GM19455 (cell line): ENCODE results near the gene MAP2.

Experiments
- ATAC-seq: cut with Tn5 transposase; IDR thresholded peaks from one replicate; pipeline ENCODE4 v1.9.1; 2021; ENCODE audit not compliant: unreplicated experiment

The MAP2 gene, protein sequence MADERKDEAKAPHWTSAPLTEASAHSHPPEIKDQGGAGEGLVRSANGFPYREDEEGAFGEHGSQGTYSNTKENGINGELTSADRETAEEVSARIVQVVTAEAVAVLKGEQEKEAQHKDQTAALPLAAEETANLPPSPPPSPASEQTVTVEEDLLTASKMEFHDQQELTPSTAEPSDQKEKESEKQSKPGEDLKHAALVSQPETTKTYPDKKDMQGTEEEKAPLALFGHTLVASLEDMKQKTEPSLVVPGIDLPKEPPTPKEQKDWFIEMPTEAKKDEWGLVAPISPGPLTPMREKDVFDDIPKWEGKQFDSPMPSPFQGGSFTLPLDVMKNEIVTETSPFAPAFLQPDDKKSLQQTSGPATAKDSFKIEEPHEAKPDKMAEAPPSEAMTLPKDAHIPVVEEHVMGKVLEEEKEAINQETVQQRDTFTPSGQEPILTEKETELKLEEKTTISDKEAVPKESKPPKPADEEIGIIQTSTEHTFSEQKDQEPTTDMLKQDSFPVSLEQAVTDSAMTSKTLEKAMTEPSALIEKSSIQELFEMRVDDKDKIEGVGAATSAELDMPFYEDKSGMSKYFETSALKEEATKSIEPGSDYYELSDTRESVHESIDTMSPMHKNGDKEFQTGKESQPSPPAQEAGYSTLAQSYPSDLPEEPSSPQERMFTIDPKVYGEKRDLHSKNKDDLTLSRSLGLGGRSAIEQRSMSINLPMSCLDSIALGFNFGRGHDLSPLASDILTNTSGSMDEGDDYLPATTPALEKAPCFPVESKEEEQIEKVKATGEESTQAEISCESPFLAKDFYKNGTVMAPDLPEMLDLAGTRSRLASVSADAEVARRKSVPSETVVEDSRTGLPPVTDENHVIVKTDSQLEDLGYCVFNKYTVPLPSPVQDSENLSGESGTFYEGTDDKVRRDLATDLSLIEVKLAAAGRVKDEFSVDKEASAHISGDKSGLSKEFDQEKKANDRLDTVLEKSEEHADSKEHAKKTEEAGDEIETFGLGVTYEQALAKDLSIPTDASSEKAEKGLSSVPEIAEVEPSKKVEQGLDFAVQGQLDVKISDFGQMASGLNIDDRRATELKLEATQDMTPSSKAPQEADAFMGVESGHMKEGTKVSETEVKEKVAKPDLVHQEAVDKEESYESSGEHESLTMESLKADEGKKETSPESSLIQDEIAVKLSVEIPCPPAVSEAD (N-terminal part only)

DNA sequence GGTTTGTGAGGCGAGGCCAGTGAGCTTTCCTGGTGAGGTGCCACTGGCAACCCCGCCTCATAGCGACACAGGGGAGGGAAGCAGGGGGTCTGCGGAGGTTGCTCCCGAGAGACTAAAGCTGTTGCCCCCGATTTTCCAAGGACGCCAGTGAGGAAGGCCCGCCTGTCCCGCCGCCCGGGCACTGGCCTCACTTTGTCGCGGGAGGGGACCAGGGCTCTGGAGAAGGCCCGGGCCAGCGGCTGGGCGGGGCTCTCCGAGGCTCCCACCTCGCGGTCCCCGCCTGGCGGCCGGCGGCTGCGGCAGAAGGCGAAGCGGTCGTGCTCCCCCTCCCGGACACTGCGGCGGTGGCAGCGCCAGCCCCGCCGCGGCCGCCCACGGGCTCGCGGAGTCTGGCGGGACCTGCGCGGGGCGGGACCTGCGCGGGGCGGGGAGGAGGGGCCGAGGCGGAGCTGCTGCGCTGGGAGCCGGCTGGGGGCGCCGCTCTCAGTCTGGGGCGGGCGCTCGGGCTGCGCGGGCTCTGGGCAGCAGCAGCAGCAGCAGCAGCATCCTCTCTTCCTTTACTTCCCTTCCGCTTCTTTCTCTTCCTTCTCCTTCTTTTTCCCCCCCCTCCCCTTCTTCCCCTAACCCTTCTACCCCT is at the start of gene MAP2:
MAP2 (plus strand) TSS at position 486 of the 637 bp plus-strand sequence. CDS start 229,124 bp downstream, outside the sequence.
- peak; percentile 98 for ATAC-seq

DNA sequence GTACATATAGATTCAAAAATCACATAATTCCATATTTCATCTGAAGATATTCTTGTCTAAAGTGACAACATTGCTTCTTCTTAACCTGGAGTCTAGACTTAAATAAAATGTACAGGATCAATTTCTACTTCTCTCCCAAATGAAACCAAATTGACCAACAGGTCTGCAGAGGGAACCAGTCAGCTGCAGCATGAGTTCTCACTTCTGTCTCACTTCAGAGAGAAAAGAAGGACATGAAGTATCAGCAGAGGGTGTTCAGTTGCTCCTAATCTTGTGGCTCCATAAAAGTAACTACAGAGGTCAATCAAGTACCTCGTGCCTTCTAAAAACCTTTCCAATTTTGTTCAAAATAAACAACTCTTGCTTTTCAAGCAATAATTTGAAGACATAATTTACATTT is 47.2 kb upstream of the MAP2 start:
- no peak for ATAC-seq

DNA sequence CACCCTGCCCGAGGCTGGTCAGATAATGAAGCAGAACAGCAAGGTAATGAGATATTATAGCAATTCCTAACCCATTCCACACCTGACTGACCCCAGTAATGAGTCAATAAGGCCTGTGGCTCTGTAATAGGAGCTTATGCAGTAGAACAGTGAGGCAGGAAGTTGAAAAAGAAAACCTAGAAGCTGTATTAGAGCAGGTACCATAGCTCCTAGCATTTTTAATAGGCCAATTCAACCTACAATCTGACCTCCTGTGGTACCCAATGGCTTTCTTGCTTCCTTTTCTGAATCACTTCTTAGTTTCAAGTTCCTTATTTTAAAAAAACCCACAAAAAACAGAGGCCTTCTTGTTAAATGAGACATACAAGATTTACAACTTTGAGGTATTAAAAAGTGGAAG is 43.6 kb upstream of the MAP2 start:
- ATAC-seq = peak; percentile 99

DNA sequence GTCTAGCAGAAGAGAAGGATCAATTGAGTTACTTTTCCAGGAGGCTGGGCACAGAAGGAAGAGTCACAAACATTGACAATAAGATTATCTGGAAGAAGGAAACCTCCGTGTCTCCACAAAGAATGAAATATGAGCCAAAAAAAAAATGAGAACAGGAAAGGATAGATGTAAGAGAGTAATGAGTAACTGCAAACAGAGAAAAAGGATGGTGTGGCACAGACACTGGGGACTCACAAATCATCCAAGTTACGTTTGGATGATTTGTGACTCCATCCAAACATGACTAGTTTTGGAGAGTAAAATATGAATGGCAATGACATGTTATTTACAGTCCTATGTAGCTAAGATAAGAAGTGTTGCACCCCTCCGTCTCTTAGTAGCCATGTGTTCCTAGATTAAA is 42.8 kb upstream of the MAP2 start:
- no peak for ATAC-seq

DNA sequence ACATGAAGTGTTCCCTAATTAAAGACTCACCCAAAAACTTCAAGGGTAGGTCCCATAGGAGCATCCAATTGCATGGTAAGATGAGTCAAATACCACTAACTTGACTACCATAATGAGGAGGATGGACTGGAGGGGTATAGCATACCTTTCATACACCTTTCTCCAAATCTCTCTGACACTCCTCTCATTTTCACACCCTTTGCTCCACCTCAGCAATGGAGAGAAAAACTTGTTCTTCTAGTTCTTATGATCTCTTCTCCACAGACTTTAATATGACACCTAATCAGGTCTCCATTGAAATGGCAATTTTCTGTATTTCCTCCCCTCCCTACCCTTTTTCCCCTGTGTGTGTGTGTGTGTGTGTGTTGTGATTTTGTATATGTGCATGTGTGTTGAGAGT is 41.1 kb upstream of the MAP2 start:
- ATAC-seq = no peak

DNA sequence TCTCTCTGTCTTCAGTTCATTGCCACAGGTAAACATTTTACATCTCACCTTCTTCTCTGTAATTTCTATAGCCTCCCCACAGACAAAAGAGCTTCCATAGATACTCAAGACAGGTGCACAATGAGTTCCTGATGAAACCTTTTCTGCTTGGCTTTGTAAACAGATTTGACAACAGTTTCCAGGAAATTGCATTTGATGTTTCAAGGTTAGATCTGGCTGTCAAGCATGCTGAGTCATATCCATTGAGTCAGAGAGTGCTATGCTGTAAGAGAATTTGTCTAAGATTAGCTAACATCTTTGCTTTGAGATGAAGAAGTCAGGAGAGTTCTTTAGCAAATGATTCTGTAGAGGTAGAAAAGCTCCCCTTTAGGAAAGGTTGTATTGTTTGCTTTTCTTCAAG is 40.6 kb upstream of the MAP2 start:
- ATAC-seq = no peak

DNA sequence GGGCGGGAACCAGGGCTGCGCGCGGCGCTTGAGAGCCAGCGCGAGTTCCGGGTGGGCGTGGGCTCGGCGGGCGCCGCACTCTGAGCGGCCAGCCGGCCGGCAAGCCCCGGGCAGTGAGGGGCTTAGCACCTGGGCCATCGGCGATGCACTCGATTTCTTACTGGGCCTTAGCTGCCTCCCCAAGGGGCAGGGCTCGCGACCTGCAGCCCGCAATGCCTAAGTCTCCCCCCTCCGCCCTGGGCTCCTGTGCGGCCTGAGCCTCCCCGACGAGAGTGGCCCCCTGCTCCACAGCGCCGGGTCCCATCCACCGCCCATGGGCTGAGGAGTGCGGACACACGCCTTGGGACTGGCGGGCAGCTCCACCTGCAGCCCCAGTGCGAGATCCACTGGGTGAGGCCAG is 36.5 kb upstream of the MAP2 start:
- ATAC-seq = no peak

DNA sequence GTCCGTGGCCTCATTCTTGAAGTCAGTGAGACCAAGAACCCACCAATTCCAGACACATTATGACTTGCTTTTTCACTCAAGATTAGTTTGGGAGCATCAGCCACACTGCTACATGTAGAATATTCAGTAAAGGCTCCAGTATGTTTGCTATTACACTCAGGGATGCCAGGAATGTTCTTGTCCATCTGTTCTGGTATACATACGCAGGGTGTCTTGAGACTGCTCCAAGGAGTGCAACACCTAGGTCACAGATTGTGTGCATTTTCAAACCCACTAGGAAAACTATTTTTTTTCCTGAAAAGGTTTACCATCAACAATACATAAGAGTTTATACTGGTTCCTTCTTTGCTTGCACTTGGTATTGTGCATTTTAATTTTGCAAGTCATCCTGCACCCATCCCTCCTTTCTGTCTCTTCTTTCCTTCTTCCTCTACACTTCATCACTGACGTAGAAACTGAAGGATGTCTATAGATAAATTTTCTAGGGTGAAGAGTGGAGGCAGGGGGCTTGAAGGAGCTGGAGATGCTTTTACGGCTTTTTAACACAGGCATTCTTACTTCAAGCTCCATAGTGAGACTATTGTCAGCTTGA is 35.3 kb upstream of the MAP2 start:
- no peak for ATAC-seq

DNA sequence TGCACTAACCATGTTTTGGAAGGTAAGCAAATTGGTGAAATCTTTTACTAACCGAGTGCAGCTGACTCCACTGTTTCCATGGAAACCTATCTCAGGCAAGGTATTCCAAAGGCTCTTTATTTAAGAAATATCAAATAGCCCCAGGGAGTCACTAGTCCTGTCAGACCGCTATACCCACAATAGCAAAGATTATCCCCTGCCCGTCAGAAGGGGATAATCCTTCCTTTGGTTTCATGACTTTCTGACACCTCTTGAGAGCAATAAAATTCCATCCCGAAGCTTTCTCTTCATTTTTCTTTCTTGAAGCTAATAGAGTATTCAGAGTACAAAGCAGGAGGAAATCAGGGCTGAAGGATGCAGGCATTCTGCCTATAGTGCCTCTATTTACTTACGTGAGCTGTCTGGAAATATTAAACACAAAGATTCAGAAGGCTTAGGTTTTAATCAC is 34.7 kb upstream of the MAP2 start:
- ATAC-seq = no peak

DNA sequence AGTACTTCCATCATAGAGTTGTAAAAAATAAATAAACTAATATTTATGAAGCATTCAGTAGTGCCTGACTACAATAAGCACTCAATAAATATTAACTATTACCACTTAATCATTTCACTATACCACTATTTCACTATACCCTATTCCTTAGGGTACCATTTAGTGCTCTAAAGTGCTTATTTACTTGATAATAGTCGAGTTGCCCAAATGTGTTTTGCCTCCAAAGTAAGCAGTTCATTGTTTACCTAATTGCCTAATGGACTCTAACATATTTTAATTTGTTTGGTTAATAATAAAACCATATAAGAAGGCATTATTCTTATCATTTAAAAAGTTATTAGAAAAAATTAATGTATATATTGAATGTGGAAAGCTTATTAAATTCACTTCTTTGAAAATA is 33.0 kb upstream of the MAP2 start:
- no peak for ATAC-seq

DNA sequence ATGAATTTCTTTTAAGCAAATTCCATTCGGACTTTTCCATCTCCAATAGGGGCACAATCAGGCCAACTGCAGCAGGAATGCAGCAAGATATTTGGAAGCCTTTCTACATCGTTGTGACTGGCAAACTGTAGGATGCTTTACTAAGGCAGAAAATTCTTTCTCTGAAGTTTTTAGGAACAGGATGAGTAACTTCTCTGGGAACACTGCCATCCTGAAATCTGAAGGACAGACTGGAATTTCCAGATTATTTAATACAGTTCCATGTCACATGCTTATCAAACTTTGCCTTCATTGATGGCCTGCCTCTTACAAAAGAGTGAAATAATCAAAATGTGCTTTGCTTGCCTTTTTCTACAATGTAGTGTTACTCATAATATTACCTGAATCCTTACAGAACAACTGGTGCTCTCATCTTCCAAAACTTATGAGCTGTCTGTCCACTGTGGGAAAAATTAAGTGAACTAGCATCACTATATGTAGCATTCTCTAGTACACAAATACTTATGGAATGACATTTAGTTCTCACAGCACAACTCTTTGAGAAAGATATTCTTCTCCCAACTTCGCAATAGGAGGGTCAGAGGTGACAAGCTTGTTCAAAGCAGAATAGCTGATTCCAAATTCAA is 32.0 kb upstream of the MAP2 start:
- ATAC-seq = no peak

DNA sequence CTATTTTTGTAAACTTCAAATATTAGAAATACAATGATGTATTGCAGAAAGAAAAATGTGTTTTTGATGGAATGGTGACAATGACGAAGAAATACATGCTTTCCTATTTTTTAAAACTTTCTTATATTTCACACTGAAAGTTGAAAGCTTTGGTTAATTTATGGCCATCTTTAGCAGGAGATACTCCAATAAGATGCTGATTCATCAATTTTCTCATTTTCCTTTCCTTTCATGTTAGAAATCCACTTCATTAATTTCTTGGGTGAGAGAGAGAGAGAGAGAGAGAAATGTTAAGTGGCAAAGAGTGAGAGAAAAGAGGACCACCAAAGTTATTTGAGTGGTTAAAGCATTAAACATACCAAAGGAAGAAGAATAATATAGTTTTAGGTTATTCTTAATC is 28.6 kb upstream of the MAP2 start:
- no peak for ATAC-seq

DNA sequence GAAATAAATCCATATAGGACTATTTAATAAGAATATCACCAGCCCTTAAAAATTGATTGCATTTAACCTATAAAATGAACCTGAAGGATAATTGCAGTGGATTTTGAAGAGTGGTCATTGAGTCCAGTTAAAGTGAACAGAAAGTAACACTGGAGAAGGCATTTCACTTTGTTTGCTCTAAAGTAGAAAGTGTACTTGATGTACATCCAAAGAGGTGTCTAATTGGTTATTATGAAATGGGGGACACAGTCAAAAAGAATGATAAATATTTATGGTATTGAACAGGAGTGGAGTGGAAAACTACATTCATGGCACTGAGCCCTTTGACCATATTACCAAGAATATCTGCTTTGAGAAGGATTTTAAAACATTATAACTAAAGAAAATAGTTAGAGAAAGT is 28.2 kb upstream of the MAP2 start:
- no peak for ATAC-seq

DNA sequence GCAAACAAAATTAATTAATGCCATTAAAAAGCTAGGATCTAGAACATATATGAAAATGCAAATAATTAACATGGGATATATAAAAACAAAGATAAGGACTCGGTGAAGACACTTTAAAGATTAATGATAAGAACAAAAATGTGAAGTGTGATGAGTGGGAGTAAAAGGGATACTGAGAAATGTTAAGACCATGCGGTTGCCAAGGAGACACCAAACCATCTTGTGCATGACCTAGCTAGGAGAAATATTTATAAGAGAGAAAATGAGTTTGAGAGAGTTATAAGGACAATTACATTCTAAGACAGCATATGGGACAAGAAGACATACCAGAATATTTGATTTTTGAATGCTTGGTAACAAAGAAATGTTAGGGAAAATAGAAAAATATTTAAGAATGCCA is 25.4 kb upstream of the MAP2 start:
- ATAC-seq = no peak

DNA sequence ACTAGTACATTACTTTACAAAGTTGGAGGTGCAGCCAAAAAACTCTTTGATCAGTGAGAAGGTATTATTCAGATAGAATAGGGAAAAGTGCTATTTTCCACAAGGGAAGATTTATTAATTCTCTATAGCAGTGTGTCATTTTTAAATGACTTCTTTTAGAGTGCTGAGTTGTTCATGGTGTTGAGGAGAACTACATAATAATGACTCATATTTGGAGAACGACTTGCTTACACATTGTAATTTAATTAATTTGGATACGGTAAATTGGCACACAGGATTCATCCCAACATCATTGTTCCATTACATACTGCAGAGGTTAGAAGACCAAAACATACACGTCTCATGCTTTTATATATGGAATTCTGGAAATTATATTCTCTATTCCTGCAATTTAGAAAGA is 22.1 kb upstream of the MAP2 start:
- no peak for ATAC-seq

DNA sequence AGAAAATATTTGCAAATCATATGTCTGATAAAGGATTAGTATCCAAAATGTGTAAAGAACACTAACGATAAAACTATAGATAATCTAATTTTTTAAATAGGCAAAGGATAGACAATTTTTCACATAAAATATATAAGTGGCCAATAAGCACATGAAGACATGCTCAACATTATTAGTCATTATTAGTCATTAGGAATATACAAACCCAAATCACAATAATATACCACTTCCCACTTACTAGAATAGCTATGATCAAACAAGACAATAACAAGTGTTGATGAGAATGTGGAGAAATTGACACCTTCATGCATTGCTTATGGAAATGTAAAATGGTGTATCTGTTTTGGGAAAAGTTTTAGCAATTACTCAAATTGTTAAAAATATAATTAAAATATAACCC is 12.6 kb upstream of the MAP2 start:
- no peak for ATAC-seq

DNA sequence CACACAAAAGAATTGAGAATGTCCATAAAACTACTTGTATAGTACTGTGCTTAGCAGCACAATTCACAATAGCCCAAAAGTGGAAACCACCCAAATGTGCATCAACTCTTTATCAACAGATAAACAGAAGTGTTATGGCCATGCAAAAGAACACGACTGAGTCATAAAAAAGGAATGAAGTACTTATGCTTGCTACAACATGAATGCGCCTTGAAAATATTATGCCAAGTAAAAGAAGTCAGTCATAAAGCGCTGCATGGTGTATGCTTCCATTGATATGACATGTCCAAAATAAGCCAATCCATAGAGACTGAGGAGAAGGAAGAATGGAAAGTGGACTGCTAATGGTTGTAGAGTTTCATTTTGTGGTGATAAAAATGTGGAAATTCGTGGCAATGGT is 12.1 kb upstream of the MAP2 start:
- ATAC-seq = no peak

DNA sequence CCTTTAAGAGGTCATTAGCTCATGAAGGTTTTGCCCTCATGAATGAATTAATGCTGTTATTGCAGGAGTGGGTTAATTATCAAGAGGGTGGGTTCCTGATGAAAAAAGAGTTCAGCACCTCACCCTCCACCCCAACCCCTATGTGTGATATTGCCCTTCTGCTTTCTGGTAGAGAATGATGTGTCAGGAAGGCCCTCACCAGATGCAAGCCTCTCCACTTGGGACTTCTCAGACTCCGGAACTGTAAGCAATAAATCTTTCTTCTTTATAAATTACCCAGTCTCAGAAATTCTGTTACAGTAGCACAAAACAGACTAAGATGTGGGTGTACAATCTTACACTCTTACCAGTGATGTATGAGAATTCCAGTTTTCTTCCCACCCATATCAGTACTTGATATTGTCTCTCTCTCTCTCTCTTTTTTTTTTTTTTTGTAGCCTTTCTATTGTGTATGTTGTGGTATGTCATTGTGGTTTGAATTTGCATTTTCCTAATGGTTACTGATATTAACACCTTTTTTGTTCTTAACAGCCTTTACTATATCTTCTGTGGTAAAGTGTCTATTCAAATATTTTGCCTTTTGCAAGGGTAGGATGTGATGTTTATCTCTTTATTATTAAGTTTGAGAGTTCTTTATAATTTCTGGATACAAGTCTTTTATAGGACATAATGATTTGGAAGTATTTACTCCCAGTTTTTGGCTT is 10.4 kb upstream of the MAP2 start:
- no peak for ATAC-seq

DNA sequence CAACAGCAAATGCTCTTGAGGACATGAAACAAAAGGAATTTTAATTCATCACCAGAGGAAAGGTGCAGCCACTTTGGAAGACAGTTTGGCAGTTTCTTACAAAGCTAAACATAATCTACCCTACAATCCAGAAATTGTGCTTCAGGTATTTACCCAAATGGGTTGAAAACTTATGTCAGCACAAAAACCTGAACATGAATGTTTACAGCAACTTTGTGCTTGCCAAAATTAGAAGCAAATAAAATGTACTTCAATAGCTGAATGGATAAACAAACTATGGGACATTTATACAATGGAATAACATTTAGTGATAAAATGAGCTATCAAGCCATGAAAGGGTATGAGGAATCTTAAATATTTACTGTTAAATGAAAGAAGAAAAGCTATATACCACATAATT is 6.9 kb upstream of the MAP2 start:
- ATAC-seq = no peak
